HepG2 (cell line): ENCODE measurements around the gene THBD. TPM values are rescaled to one million over a fixed set of nuclear protein-coding genes. Genes with fewer than 3 reads are reported as not detected.
A peak's percentile ranks its signal among the peaks of the same experiment; 100 is the strongest.

ENCODE experiments used
- ATAC-seq: fragments of 200-7000 bp; cut with Tn5 transposase; 3 replicates; pipeline ENCODE4 v1.9.1; 2020; ENCODE audit warnings: mild to moderate bottlenecking, moderate library complexity
- BruUV-seq: library from RNA; stranded (reverse); fragments of 400-500 nt; replicated peaks from 2 replicates; lab custom pipeline; 2021; lab: Mats Ljungman, UMichigan
- CTCF ChIA-PET: fragments of 300-600 bp; formaldehyde crosslinking; extraction: SDS; loops from one replicate; lab custom pipeline; 2021; ENCODE audit warnings: low total read pairs, inconsistent platforms, low intra/inter-chr PET ratio; lab: Yijun Ruan, JAX
- POLR2A ChIA-PET: fragments of 350-600 bp; sonication (Branson Sonifier 250); formaldehyde crosslinking; loops from one replicate; lab custom pipeline; 2020; ENCODE audit warnings: antibody characterized with exemption, inconsistent platforms; lab: Yijun Ruan, JAX
- DNase-seq: peaks from one replicate; pipeline ENCODE4 v3.0.0-alpha.2; 2015; ENCODE audit warnings: low spot score
- FAIRE-seq: peaks from 3 replicates; lab custom pipeline; 2011; peaks lifted over from hg19 to GRCh38; lab: Jason Lieb, UNC
- H2AFZ ChIP-seq: one replicate; pipeline ENCODE4 v1.6.1; 2011; ENCODE audit warnings: low read length, inconsistent platforms
- H3K27ac ChIP-seq: fragments of 300-600 bp; 3 replicates; pipeline ENCODE4 v1.8.0; 2011; ENCODE audit warnings: mixed run types, mild to moderate bottlenecking, mixed read lengths, low read length, inconsistent platforms; ENCODE audit not compliant: insufficient read depth; ENCODE audit errors: extremely low read length
- H3K27me3 ChIP-seq, 2 experiments: fragments of 200-600 bp in 1 of 2; 2 replicates in 1 of 2; 3 replicates in 1 of 2; pipeline versions ENCODE4 v1.6.0 to v1.8.0; 2011; ENCODE audit warnings: low read length in 2 of 2, mild to moderate bottlenecking in 2 of 2, moderate library complexity in 2 of 2, inconsistent platforms in 1 of 2; ENCODE audit not compliant: insufficient read depth in 2 of 2, control insufficient read depth in 1 of 2
- H3K36me3 ChIP-seq, 2 experiments: fragments of 200-600 bp in 1 of 2; replicated peaks in 1 of 2; 2 replicates in 1 of 2; 3 replicates in 1 of 2; pipeline versions ENCODE4 v1.5.1 to v1.8.0; 2011; ENCODE audit warnings: low read length in 2 of 2, inconsistent platforms in 1 of 2; ENCODE audit not compliant: insufficient read depth in 2 of 2, control insufficient read depth in 1 of 2
- H3K4me1 ChIP-seq: 2 replicates; pipeline ENCODE4 v1.5.1; 2012; ENCODE audit warnings: low read length, inconsistent platforms; ENCODE audit not compliant: insufficient read depth
- H3K4me2 ChIP-seq: 2 replicates; pipeline ENCODE4 v1.6.0; 2011; ENCODE audit warnings: low read depth, low read length, inconsistent platforms
- H3K4me3 ChIP-seq, 3 experiments: fragments of 200-600 bp in 1 of 3; sonication (generic), shearing (Covaris generic) in 1 of 3; replicated peaks in 1 of 3; 2 replicates each; pipeline ENCODE4 v1.5.1; 2011 to 2016; ENCODE audit warnings: low read length in 3 of 3, inconsistent platforms in 2 of 3, low read depth in 2 of 3, mild to moderate bottlenecking in 2 of 3, control low read depth in 1 of 3, mixed read lengths in 1 of 3; ENCODE audit not compliant: insufficient read depth in 1 of 3
- H3K79me2 ChIP-seq: one replicate; pipeline ENCODE4 v1.6.1; 2011; ENCODE audit warnings: low read length, inconsistent platforms; ENCODE audit not compliant: insufficient read depth
- H3K9ac ChIP-seq: 2 replicates; pipeline ENCODE4 v1.6.0; 2011; ENCODE audit warnings: mild to moderate bottlenecking, low read depth, low read length, inconsistent platforms; ENCODE audit not compliant: insufficient read depth
- H3K9me3 ChIP-seq: 2 replicates; pipeline ENCODE4 v1.5.1; 2012; ENCODE audit warnings: mild to moderate bottlenecking, low read length
- H4K20me1 ChIP-seq: 2 replicates; pipeline ENCODE4 v1.6.0; 2011; ENCODE audit warnings: inconsistent platforms, mild to moderate bottlenecking, low read length, moderate library complexity; ENCODE audit not compliant: insufficient read depth
- HNRNPK ChIP-seq: fragments of 200-400 bp; formaldehyde crosslinking; IDR thresholded peaks from 2 replicates; pipeline ENCODE4 v1.6.1; 2018; ENCODE audit warnings: low read length, low read depth, moderate library complexity, mild to moderate bottlenecking; ENCODE audit not compliant: poor library complexity, severe bottlenecking
- SNAPC5 ChIP-seq: sonication (generic); formaldehyde crosslinking; IDR thresholded peaks from 2 replicates; pipeline ENCODE4 v1.8.1; 2023; ENCODE audit warnings: mild to moderate bottlenecking, missing genetic modification reagents, borderline replicate concordance
- ZNF253 ChIP-seq: sonication (generic); formaldehyde crosslinking; IDR thresholded peaks from 2 replicates; pipeline ENCODE4 v1.8.0; 2022; ENCODE audit warnings: mild to moderate bottlenecking, missing genetic modification reagents, borderline replicate concordance
- ZNF878 ChIP-seq: sonication (generic); formaldehyde crosslinking; IDR thresholded peaks from 2 replicates; pipeline ENCODE4 v1.8.1; 2023; ENCODE audit warnings: mild to moderate bottlenecking, missing genetic modification reagents, moderate library complexity
- ZSCAN31 ChIP-seq: sonication (generic); formaldehyde crosslinking; IDR thresholded peaks from 2 replicates; pipeline ENCODE4 v1.5.0; 2020; ENCODE audit warnings: low read depth, mild to moderate bottlenecking, missing genetic modification reagents
- WGBS: methylation state at CpG from one replicate; pipeline ENCODE4 v1.1.6; 2017; ENCODE audit warnings: low lambda C conversion rate; 5-methylcytosine and 5-hydroxymethylcytosine counted together
- in situ Hi-C: cut with HindIII; loops from 2 replicates; pipeline ENCODE4 v1.10.0; 2017; ENCODE audit warnings: low pct_unique_long_range_greater_than_20kb; ENCODE audit not compliant: extremely low pct_ligation_motif_present
- intact Hi-C: fragments of 100-400 bp; cut with micrococcal nuclease; formaldehyde crosslinking; loops from one replicate; pipeline ENCODE4 v1.10.0; 2022; ENCODE audit not compliant: unreplicated experiment
- polyA plus RNA-seq, 8 experiments: library from polyadenylated mRNA; depleted of rRNA in 3 of 8; stranded (reverse) in 7 of 8; unstranded in 1 of 8; fragments of >200 nt; fragmentation: Illumina TruSeq in 4 of 8; extraction: Trizol in 4 of 8; gene quantifications; 2 replicates each; pipeline versions ENCODE4 v1.2.1 to v1.2.3, GENCODE V29; 2011 to 2016; ENCODE audit warnings: low read depth in 4 of 8, missing spikeins in 1 of 8, mixed read lengths in 1 of 8; ENCODE audit not compliant: insufficient read depth in 1 of 8
- total RNA-seq, 5 experiments: library from RNA; depleted of rRNA; stranded (reverse); fragments of >200 nt; fragmentation: Illumina TruSeq; extraction: Trizol; gene quantifications; 2 replicates each; pipeline ENCODE4 v1.2.3, GENCODE V29; 2016; ENCODE audit warnings: low read depth in 1 of 5
- TF ChIP-seq, protein P1 (sequence below): sonication (generic); formaldehyde crosslinking; IDR thresholded peaks from 2 replicates; pipeline ENCODE4 v1.4.0; 2020; ENCODE audit warnings: missing genetic modification reagents
- TF ChIP-seq, protein P2 (sequence below): sonication (generic); formaldehyde crosslinking; IDR thresholded peaks from 2 replicates; pipeline ENCODE4 v1.4.0; 2020; ENCODE audit warnings: missing genetic modification reagents

Gene THBD
- total and polyA plus RNA-seq, 2 of the 13 experiments (the other 11 are each of a cell fraction or from before 2014, with no cell fraction given) = 0.03 TPM; not detected in 1

DNA sequence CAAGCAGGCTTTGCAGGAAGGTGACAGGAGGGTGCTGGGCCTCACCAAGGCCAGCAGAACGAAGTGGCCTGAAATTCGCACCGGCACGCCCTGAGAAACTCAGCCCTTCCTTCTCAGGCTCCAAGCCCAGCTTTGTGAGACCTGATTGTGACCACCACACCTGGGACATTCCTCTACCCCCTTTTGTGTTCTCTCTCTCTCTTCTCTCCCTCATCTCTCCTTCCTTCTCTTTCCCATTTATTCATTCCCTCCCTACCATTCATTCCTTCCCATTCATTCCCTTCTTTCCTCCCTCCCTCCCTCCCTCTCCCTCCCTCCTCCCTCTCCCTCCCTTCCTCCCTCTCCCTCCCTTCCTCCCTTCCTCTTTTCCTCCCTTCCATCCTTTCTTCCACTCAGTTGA lies 27.8 kb upstream of the THBD start:
- H3K4me1 ChIP-seq = peaks cover under 1% of the 10 kb centered on the region; the same call in 1 of the 2 replicates
- no TSS peak for BruUV-seq
- FAIRE-seq = no peak
- no peaks in the 10 kb centered on the region for H3K27me3 ChIP-seq
- POLR2A ChIA-PET = no interaction called here
- no peak overlapping the region for H2AFZ ChIP-seq
- in situ Hi-C loops (no loop called here), intact Hi-C loops (loop anchor here (10.0 kb wide), 1 partner anchor 382 kb away; no protein-coding TSS in a partner anchor)
- H3K27ac ChIP-seq = no peak overlapping the region
- ATAC-seq = no peak
- no peaks in the 10 kb centered on the region for H3K36me3 ChIP-seq
- no peak overlapping the region for H3K9ac ChIP-seq
- CTCF ChIA-PET = no interaction called here
- no peak for DNase-seq
- no peak overlapping the region for H3K4me3 ChIP-seq
- H3K79me2 ChIP-seq = no peaks in the 10 kb centered on the region
- H4K20me1 ChIP-seq = no peaks in the 10 kb centered on the region
- no peak overlapping the region for H3K4me2 ChIP-seq
- WGBS = 35% methylated on average over 4 of the region's 4 CpGs
- TF ChIP-seq, protein P1, sequence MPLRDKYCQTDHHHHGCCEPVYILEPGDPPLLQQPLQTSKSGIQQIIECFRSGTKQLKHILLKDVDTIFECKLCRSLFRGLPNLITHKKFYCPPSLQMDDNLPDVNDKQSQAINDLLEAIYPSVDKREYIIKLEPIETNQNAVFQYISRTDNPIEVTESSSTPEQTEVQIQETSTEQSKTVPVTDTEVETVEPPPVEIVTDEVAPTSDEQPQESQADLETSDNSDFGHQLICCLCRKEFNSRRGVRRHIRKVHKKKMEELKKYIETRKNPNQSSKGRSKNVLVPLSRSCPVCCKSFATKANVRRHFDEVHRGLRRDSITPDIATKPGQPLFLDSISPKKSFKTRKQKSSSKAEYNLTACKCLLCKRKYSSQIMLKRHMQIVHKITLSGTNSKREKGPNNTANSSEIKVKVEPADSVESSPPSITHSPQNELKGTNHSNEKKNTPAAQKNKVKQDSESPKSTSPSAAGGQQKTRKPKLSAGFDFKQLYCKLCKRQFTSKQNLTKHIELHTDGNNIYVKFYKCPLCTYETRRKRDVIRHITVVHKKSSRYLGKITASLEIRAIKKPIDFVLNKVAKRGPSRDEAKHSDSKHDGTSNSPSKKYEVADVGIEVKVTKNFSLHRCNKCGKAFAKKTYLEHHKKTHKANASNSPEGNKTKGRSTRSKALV = no peak
- TF ChIP-seq HNRNPK (peak; percentile 92), SNAPC5 (CRISPR knock-in tag) (no peak)
- H3K9me3 ChIP-seq = no peaks in the 10 kb centered on the region

GRCh38 chr20:23074052-23074451 lies 24.6 kb upstream of the THBD start:
- BruUV-seq = no TSS peak

More at GRCh38 chr20:23074052-23074451, 24.6 kb upstream of the THBD start:
- DNase-seq (no peak), FAIRE-seq (no peak), ATAC-seq (no peak)
- Histone ChIP-seq H3K4me3 (no peak overlapping the region), H3K79me2 (no peaks in the 10 kb centered on the region), H4K20me1 (no peaks in the 10 kb centered on the region), H3K9me3 (no peaks in the 10 kb centered on the region), H3K4me2 (no peak overlapping the region), H3K27me3 (no peaks in the 10 kb centered on the region), H3K4me1 (peaks cover 6% of the 10 kb centered on the region; the same call in 1 of the 2 replicates), H3K36me3 (no peaks in the 10 kb centered on the region), H2AFZ (no peak overlapping the region), H3K9ac (no peak overlapping the region), H3K27ac (no peak overlapping the region)
- in situ Hi-C loops (no loop called here), intact Hi-C loops (loop anchor here (10.0 kb wide), 1 partner anchor 379 kb away; no protein-coding TSS in a partner anchor)
- ChIA-PET POLR2A (no interaction called here), CTCF (no interaction called here)
- 15% methylated on average over 3 of the region's 3 CpGs for WGBS
- TF ChIP-seq ZSCAN31 (no peak), ZNF878 (CRISPR knock-in tag) (no peak), ZNF253 (CRISPR knock-in tag) (no peak)
- TF ChIP-seq, protein P2, sequence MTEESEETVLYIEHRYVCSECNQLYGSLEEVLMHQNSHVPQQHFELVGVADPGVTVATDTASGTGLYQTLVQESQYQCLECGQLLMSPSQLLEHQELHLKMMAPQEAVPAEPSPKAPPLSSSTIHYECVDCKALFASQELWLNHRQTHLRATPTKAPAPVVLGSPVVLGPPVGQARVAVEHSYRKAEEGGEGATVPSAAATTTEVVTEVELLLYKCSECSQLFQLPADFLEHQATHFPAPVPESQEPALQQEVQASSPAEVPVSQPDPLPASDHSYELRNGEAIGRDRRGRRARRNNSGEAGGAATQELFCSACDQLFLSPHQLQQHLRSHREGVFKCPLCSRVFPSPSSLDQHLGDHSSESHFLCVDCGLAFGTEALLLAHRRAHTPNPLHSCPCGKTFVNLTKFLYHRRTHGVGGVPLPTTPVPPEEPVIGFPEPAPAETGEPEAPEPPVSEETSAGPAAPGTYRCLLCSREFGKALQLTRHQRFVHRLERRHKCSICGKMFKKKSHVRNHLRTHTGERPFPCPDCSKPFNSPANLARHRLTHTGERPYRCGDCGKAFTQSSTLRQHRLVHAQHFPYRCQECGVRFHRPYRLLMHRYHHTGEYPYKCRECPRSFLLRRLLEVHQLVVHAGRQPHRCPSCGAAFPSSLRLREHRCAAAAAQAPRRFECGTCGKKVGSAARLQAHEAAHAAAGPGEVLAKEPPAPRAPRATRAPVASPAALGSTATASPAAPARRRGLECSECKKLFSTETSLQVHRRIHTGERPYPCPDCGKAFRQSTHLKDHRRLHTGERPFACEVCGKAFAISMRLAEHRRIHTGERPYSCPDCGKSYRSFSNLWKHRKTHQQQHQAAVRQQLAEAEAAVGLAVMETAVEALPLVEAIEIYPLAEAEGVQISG (CRISPR knock-in tag) = peak; percentile 53
